GM23338 (cell line): ENCODE measurements around the gene VAV3. TPM values are rescaled to one million over a fixed set of nuclear protein-coding genes. Genes with fewer than 3 reads are reported as not detected.

Experiments used
- ATAC-seq: fragments of 200-7000 bp; cut with Tn5 transposase; 3 replicates; pipeline ENCODE4 v1.9.1; 2020
- DNase-seq: peaks from one replicate; pipeline ENCODE4 v3.0.0-alpha.2; 2015; ENCODE audit warnings: low spot score
- H2AFZ ChIP-seq: fragments of 200-600 bp; sonication (generic); 2 replicates; pipeline ENCODE4 v1.8.0; 2016; ENCODE audit warnings: antibody characterized with exemption, mild to moderate bottlenecking, moderate library complexity
- H3F3A ChIP-seq: fragments of 200-600 bp; sonication (generic); replicated peaks from 2 replicates; pipeline ENCODE4 v1.8.0; 2017; ENCODE audit warnings: antibody characterized with exemption, mixed run types, low read depth
- H3K27ac ChIP-seq: fragments of 200-600 bp; sonication (generic); 2 replicates; pipeline ENCODE4 v1.6.1; 2016; ENCODE audit warnings: low read depth
- H3K27me3 ChIP-seq: fragments of 200-600 bp; sonication (generic); 2 replicates; pipeline ENCODE4 v1.8.0; 2016; ENCODE audit warnings: mild to moderate bottlenecking, mixed run types, moderate library complexity; ENCODE audit not compliant: insufficient read depth
- H3K36me3 ChIP-seq: fragments of 200-600 bp; sonication (generic); 2 replicates; pipeline ENCODE4 v1.8.0; 2016; ENCODE audit warnings: mild to moderate bottlenecking; ENCODE audit not compliant: insufficient read depth
- H3K4me1 ChIP-seq: fragments of 200-600 bp; sonication (generic); 2 replicates; pipeline ENCODE4 v1.8.0; 2016; ENCODE audit warnings: mild to moderate bottlenecking, moderate library complexity; ENCODE audit not compliant: insufficient read depth
- H3K4me2 ChIP-seq: fragments of 200-600 bp; sonication (generic); 2 replicates; pipeline ENCODE4 v1.7.1; 2017; ENCODE audit warnings: mixed run types
- H3K4me3 ChIP-seq: fragments of 200-600 bp; sonication (generic); 2 replicates; pipeline ENCODE4 v1.6.1; 2016; ENCODE audit warnings: mixed run types
- H3K79me2 ChIP-seq: fragments of 200-600 bp; sonication (generic); replicated peaks from 2 replicates; pipeline ENCODE4 v1.8.0; 2017; ENCODE audit warnings: mild to moderate bottlenecking; ENCODE audit not compliant: insufficient read depth
- H3K9me2 ChIP-seq: fragments of 200-600 bp; sonication (generic); 2 replicates; pipeline ENCODE4 v1.8.0; 2017; ENCODE audit not compliant: insufficient read depth
- H4K20me1 ChIP-seq: fragments of 200-600 bp; sonication (generic); replicated peaks from 2 replicates; pipeline ENCODE4 v1.8.0; 2017; ENCODE audit warnings: mild to moderate bottlenecking; ENCODE audit not compliant: insufficient read depth
- H3K27ac Mint-ChIP-seq: 2 replicates; pipeline ENCODE4 v1.8.0; 2020; ENCODE audit warnings: inconsistent platforms, mild to moderate bottlenecking, moderate library complexity, mixed read lengths
- H3K27me3 Mint-ChIP-seq: 3 replicates; pipeline ENCODE4 v1.8.0; 2022; ENCODE audit warnings: low read depth, mild to moderate bottlenecking, moderate library complexity, mixed read lengths, inconsistent platforms; ENCODE audit not compliant: insufficient read depth, poor library complexity
- H3K36me3 Mint-ChIP-seq: 3 replicates; pipeline ENCODE4 v1.8.0; 2021; ENCODE audit warnings: low read depth, mild to moderate bottlenecking, inconsistent platforms, moderate library complexity, mixed read lengths
- H3K4me1 Mint-ChIP-seq: 3 replicates; pipeline ENCODE4 v1.8.0; 2020; ENCODE audit warnings: mild to moderate bottlenecking, inconsistent platforms, mixed read lengths
- H3K4me3 Mint-ChIP-seq: 3 replicates; pipeline ENCODE4 v1.8.0; 2021; ENCODE audit warnings: moderate library complexity, mild to moderate bottlenecking, inconsistent platforms, mixed read lengths
- H3K9me3 Mint-ChIP-seq: 3 replicates; pipeline ENCODE4 v1.8.0; 2020; ENCODE audit warnings: moderate library complexity, mild to moderate bottlenecking, inconsistent platforms, mixed read lengths
- STAT1 ChIP-seq: IDR thresholded peaks from one replicate; pipeline ENCODE4 v1.6.1; 2016; ENCODE audit warnings: antibody characterized with exemption; ENCODE audit not compliant: unreplicated experiment
- ZNF114 ChIP-seq: fragments of 250-450 bp; sonication (Bioruptor Pico); IDR thresholded peaks from 2 replicates; pipeline ENCODE4 v1.5.0; 2020; ENCODE audit warnings: mild to moderate bottlenecking, moderate library complexity
- ZNF331 ChIP-seq: fragments of 250-450 bp; sonication (Bioruptor Pico); IDR thresholded peaks from 2 replicates; pipeline ENCODE4 v1.5.0; 2020; ENCODE audit warnings: low read depth, mild to moderate bottlenecking, moderate library complexity
- polyA plus RNA-seq: library from polyadenylated mRNA; unstranded; fragments of >200 nt; fragmentation: Nextera tagmentation; extraction: Ambion mirVana; gene quantifications from 2 replicates; pipeline ENCODE4 v1.2.1, GENCODE V29; 2016
- total RNA-seq: library from RNA; depleted of rRNA; stranded (reverse); fragments of >200 nt; shearing (Covaris generic); gene quantifications from 2 replicates; pipeline ENCODE4 v1.2.3, GENCODE V29; 2014
- TF ChIP-seq, protein P1 (sequence below): IDR thresholded peaks from one replicate; pipeline ENCODE4 v1.6.1; 2018; ENCODE audit warnings: antibody characterized with exemption; ENCODE audit not compliant: unreplicated experiment
- TF ChIP-seq, protein P2 (sequence below): fragments of 250-450 bp; sonication (Bioruptor Pico); IDR thresholded peaks from 2 replicates; pipeline ENCODE4 v1.5.0; 2020; ENCODE audit warnings: mild to moderate bottlenecking, moderate library complexity

Gene VAV3
- total and polyA plus RNA-seq, 2 experiments from 2014 or later, result 3.0 to 11.3 TPM

DNA sequence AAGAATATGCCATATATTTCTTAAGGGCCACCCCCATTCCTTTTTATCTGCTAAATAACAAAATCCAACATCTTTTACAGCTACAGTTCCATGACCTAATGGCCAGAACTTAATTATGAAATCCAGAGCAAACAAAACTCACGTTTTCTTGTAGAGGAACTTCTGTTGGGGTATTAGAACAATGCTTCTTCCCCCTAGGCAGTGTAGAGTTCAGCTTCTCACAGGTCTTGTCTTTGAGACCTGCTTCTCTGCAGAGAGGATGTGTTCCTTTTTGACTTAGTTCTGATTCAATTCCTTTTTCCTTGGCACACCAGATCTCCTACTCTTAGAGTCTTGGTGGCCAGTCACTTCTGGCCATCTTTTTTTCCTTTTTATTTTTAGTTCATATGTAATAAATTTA lies 22.2 kb downstream of the VAV3 start:
- H3F3A ChIP-seq, result no peaks in the 10 kb centered on the region
- H4K20me1 ChIP-seq, result no peaks in the 10 kb centered on the region; the same call in 1 of the 2 replicates
- H3K4me3 ChIP-seq, result no peak overlapping the region
- peaks cover 8% of the 10 kb centered on the region for H3K9me2 ChIP-seq
- Mint-ChIP-seq H3K27me3 (no peaks in the 10 kb centered on the region), H3K36me3 (no peaks in the 10 kb centered on the region), H3K9me3 (no peaks in the 10 kb centered on the region), H3K4me3 (no peak overlapping the region), H3K4me1 (peaks cover 11% of the 10 kb centered on the region), H3K27ac (no peak overlapping the region)
- peaks cover 4% of the 10 kb centered on the region; the same call in 1 of the 2 replicates for H3K79me2 ChIP-seq
- H3K36me3 ChIP-seq, result no peaks in the 10 kb centered on the region
- DNase-seq (no peak), ATAC-seq (no peak)
- no peak overlapping the region for H3K4me2 ChIP-seq
- H3K4me1 ChIP-seq, result peaks cover under 1% of the 10 kb centered on the region; the same call in 1 of the 2 replicates
- no peak overlapping the region for H2AFZ ChIP-seq
- no peak for TF ChIP-seq ZNF331 (CRISPR knock-in tag)
- H3K27ac ChIP-seq, result no peak overlapping the region
- H3K27me3 ChIP-seq, result no peaks in the 10 kb centered on the region

DNA sequence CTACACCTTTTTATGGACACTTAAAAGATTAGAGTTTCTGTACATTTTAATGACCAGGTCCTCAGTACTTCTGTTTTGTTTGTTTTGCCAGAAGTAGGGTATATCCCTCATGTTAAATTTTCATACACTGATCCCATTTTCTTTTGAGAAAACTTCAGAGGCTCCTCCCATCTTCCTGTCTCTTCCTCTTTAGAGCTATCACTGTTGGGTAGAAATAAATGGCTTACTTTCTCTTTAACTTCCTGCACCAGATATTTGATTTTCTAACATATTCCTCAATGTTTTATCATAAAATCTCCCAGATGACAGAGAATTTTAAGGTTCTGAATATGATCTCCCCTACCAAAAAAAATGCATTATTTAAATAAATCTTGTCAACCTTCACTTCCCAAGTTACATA lies 23.4 kb downstream of the VAV3 start:
- no peaks in the 10 kb centered on the region for H3K27me3 Mint-ChIP-seq
- H3K4me1 Mint-ChIP-seq, result peaks cover 20% of the 10 kb centered on the region
- H3K4me3 Mint-ChIP-seq, result no peak overlapping the region
- TF ChIP-seq, protein P1, sequence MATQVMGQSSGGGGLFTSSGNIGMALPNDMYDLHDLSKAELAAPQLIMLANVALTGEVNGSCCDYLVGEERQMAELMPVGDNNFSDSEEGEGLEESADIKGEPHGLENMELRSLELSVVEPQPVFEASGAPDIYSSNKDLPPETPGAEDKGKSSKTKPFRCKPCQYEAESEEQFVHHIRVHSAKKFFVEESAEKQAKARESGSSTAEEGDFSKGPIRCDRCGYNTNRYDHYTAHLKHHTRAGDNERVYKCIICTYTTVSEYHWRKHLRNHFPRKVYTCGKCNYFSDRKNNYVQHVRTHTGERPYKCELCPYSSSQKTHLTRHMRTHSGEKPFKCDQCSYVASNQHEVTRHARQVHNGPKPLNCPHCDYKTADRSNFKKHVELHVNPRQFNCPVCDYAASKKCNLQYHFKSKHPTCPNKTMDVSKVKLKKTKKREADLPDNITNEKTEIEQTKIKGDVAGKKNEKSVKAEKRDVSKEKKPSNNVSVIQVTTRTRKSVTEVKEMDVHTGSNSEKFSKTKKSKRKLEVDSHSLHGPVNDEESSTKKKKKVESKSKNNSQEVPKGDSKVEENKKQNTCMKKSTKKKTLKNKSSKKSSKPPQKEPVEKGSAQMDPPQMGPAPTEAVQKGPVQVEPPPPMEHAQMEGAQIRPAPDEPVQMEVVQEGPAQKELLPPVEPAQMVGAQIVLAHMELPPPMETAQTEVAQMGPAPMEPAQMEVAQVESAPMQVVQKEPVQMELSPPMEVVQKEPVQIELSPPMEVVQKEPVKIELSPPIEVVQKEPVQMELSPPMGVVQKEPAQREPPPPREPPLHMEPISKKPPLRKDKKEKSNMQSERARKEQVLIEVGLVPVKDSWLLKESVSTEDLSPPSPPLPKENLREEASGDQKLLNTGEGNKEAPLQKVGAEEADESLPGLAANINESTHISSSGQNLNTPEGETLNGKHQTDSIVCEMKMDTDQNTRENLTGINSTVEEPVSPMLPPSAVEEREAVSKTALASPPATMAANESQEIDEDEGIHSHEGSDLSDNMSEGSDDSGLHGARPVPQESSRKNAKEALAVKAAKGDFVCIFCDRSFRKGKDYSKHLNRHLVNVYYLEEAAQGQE, result no peak
- TF ChIP-seq ZNF114 (CRISPR knock-in tag) (no peak), STAT1 (no peak)
- TF ChIP-seq, protein P2, sequence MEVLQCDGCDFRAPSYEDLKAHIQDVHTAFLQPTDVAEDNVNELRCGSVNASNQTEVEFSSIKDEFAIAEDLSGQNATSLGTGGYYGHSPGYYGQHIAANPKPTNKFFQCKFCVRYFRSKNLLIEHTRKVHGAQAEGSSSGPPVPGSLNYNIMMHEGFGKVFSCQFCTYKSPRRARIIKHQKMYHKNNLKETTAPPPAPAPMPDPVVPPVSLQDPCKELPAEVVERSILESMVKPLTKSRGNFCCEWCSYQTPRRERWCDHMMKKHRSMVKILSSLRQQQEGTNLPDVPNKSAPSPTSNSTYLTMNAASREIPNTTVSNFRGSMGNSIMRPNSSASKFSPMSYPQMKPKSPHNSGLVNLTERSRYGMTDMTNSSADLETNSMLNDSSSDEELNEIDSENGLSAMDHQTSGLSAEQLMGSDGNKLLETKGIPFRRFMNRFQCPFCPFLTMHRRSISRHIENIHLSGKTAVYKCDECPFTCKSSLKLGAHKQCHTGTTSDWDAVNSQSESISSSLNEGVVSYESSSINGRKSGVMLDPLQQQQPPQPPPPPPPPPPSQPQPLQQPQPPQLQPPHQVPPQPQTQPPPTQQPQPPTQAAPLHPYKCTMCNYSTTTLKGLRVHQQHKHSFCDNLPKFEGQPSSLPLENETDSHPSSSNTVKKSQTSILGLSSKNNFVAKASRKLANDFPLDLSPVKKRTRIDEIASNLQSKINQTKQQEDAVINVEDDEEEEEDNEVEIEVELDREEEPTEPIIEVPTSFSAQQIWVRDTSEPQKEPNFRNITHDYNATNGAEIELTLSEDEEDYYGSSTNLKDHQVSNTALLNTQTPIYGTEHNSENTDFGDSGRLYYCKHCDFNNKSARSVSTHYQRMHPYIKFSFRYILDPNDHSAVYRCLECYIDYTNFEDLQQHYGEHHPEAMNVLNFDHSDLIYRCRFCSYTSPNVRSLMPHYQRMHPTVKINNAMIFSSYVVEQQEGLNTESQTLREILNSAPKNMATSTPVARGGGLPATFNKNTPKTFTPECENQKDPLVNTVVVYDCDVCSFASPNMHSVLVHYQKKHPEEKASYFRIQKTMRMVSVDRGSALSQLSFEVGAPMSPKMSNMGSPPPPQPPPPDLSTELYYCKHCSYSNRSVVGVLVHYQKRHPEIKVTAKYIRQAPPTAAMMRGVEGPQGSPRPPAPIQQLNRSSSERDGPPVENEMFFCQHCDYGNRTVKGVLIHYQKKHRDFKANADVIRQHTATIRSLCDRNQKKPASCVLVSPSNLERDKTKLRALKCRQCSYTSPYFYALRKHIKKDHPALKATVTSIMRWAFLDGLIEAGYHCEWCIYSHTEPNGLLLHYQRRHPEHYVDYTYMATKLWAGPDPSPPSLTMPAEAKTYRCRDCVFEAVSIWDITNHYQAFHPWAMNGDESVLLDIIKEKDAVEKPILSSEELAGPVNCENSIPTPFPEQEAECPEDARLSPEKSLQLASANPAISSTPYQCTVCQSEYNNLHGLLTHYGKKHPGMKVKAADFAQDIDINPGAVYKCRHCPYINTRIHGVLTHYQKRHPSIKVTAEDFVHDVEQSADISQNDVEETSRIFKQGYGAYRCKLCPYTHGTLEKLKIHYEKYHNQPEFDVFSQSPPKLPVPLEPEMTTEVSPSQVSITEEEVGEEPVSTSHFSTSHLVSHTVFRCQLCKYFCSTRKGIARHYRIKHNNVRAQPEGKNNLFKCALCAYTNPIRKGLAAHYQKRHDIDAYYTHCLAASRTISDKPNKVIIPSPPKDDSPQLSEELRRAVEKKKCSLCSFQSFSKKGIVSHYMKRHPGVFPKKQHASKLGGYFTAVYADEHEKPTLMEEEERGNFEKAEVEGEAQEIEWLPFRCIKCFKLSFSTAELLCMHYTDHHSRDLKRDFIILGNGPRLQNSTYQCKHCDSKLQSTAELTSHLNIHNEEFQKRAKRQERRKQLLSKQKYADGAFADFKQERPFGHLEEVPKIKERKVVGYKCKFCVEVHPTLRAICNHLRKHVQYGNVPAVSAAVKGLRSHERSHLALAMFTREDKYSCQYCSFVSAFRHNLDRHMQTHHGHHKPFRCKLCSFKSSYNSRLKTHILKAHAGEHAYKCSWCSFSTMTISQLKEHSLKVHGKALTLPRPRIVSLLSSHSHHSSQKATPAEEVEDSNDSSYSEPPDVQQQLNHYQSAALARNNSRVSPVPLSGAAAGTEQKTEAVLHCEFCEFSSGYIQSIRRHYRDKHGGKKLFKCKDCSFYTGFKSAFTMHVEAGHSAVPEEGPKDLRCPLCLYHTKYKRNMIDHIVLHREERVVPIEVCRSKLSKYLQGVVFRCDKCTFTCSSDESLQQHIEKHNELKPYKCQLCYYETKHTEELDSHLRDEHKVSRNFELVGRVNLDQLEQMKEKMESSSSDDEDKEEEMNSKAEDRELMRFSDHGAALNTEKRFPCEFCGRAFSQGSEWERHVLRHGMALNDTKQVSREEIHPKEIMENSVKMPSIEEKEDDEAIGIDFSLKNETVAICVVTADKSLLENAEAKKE (CRISPR knock-in tag), result no peak
- no peaks in the 10 kb centered on the region for H3K9me3 Mint-ChIP-seq
- Histone ChIP-seq H3K79me2 (peaks cover 4% of the 10 kb centered on the region; the same call in 1 of the 2 replicates), H3K9me2 (peaks cover 8% of the 10 kb centered on the region), H3K27me3 (no peaks in the 10 kb centered on the region), H2AFZ (no peak overlapping the region), H3F3A (no peaks in the 10 kb centered on the region), H3K36me3 (no peaks in the 10 kb centered on the region), H3K27ac (no peak overlapping the region), H3K4me1 (peaks cover 12% of the 10 kb centered on the region), H3K4me2 (no peak overlapping the region), H3K4me3 (no peak overlapping the region), H4K20me1 (no peaks in the 10 kb centered on the region; the same call in 1 of the 2 replicates)
- H3K27ac Mint-ChIP-seq, result no peak overlapping the region
- ATAC-seq, result no peak
- H3K36me3 Mint-ChIP-seq, result no peaks in the 10 kb centered on the region
- DNase-seq, result no peak
